ENCODE measurements around the gene TRIM46. TPM values are rescaled to one million over a fixed set of nuclear protein-coding genes. Genes with fewer than 3 reads are reported as not detected.

The TRIM46 gene
- total RNA-seq, 1 experiment from 2014 or later = 6.0 TPM

DNA sequence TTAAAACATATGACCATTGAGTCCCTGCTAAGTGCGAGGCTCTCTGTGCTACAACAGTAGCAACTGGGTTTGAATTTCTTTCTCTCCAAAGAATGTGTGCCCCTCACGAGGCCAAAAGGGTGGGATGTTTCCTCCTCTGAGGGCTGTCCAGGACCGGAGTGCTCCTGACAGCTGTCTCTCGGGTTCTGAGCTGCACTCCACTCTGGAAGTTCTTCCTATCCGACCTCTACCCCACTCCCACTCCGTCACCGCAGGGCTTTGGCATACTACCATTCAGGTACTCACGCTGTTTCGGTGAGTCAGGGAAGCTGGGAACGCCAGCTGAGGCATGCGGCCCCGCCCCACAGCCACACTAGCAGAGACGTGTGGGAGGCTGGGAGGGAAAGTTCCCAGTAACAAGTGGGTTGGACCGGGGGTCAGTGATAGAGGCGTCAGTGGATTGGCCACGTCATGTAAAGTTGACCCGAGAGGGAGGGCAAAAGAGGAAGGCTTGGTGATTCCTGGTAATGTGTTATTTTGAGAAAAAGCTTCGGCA, 38.7 kb upstream of the TRIM46 start:
- Histone ChIP-seq H3K79me2 (ENCODE audit: low read depth) (peaks cover 66% of the 10 kb centered on the region), H3K4me2 (peak overlapping the region; percentile 94), H3K4me3 (peak overlapping the region; percentile 78), H4K20me1 (ENCODE audit: insufficient read depth) (no peaks in the 10 kb centered on the region), H3K9me2 (ENCODE audit: insufficient read depth) (no peaks in the 10 kb centered on the region), H3K36me3 (ENCODE audit: low read depth) (peaks cover 29% of the 10 kb centered on the region), H3K27me3 (ENCODE audit: insufficient read depth, low read depth) (no peaks in the 10 kb centered on the region), H3K4me1 (replicated peaks; ENCODE audit: insufficient read depth) (peaks cover 60% of the 10 kb centered on the region), H2AFZ (no peak overlapping the region), H3K27ac (peak overlapping the region; percentile 99), H3K9me3 (ENCODE audit: insufficient read depth, low read depth) (no peaks in the 10 kb centered on the region), H3F3A (ENCODE audit: insufficient read depth, low read depth) (peaks cover 60% of the 10 kb centered on the region)
- ChIA-PET POLR2A (ENCODE audit: unreplicated experiment) (interaction anchor here (0.6 to 1.1 kb wide), 3 partner anchors 43 to 770 kb away, joined by 3 to 15 read pairs (median 4); no protein-coding TSS in a partner anchor), CTCF (interaction anchor here (1.1 kb wide), 1 partner anchor 9 kb away, joined by 3 read pairs; no protein-coding TSS in a partner anchor)
- peak; percentile 94 to 98 for DNase-seq
- BruUV-seq (replicated peaks) = TSS peak; percentile 68
- no peak for TF ChIP-seq EZH2 (IDR thresholded peaks at IDR 0.05; ENCODE audit: low read depth)
- no peak for TF ChIP-seq CTCF (conservative IDR thresholded peaks at IDR 0.05)
- intact Hi-C loops (cut with micrococcal nuclease; ENCODE audit: unreplicated experiment) = loop anchor here (1.0 to 5.0 kb wide), 4 partner anchors 8 to 163 kb away; partner anchors contain the start of genes CKS1B, EFNA1 and SHC1

DNA sequence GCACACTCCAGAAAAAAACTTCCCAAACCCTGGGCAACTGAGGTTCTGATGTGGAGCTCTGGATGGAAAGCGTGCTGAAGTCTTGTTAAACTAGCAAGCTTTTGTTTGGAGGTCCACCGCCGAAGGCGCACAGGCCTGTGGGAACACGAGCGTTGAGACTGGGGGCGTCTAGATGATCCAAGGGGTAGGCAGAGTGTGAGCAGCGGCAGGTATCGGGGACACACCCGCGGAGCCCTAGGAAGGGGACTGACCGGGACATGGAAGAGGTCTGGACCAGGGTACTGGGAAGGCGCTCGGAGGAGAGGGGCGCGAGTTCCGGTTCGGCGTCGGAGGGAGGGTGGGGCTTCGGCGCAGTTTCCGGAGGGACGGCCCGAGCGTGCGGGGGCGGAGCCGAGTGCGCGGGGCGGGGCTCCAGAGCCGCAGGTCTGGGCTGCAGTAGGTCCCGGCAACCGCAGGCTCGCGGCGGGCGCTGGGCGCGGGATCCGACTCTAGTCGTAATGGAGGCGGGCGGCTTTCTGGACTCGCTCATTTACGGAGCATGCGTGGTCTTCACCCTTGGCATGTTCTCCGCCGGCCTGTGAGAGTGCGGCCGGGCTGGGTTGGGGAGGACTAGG, 38.1 kb upstream of the TRIM46 start, which contains the start of gene SLC50A1:
SLC50A1 (plus strand) TSS at position 438 of the 614 bp plus-strand sequence; CDS start at position 498, 60 bp downstream.
- peaks cover 62% of the 10 kb centered on the region for H3K79me2 ChIP-seq (ENCODE audit: low read depth)
- H2AFZ ChIP-seq = peak within 1 kb of the TSS; percentile 70; the same call in 1 of the 2 replicates
- peaks cover 29% of the 10 kb centered on the region for H3K36me3 ChIP-seq (ENCODE audit: low read depth)
- peaks cover 60% of the 10 kb centered on the region for H3F3A ChIP-seq (ENCODE audit: insufficient read depth, low read depth)
- POLR2A ChIA-PET (ENCODE audit: unreplicated experiment) = interaction anchor here (0.6 to 0.7 kb wide), 3 partner anchors 420 to 769 kb away, joined by 3 to 4 read pairs (median 3); no protein-coding TSS in a partner anchor
- BruUV-seq (replicated peaks) = no TSS peak
- H3K9me2 ChIP-seq (ENCODE audit: insufficient read depth) = no peaks in the 10 kb centered on the region
- H3K9me3 ChIP-seq (ENCODE audit: insufficient read depth, low read depth) = no peaks in the 10 kb centered on the region
- no peaks in the 10 kb centered on the region for H3K27me3 ChIP-seq (ENCODE audit: insufficient read depth, low read depth)
- no peaks in the 10 kb centered on the region for H4K20me1 ChIP-seq (ENCODE audit: insufficient read depth)
- no peak for TF ChIP-seq EZH2 (IDR thresholded peaks at IDR 0.05; ENCODE audit: low read depth)
- TF ChIP-seq CTCF (conservative IDR thresholded peaks at IDR 0.05) = 0 out of 2 replicates have a peak, but pooled peaks have one; percentile 15
- H3K4me2 ChIP-seq = peak within 1 kb of the TSS; percentile 94
- intact Hi-C loops (cut with micrococcal nuclease; ENCODE audit: unreplicated experiment) = loop anchor here (1.0 to 5.0 kb wide), 4 partner anchors 8 to 163 kb away; partner anchors contain the start of genes CKS1B, EFNA1 and SHC1
- CTCF ChIA-PET = interaction anchor here (1.1 kb wide), 1 partner anchor 10 kb away, joined by 3 read pairs; no protein-coding TSS in a partner anchor
- peak within 1 kb of the TSS; percentile 78 for H3K4me3 ChIP-seq
- peak; percentile 80 to 94 for DNase-seq
- H3K4me1 ChIP-seq (replicated peaks; ENCODE audit: insufficient read depth) = peaks cover 54% of the 10 kb centered on the region
- H3K27ac ChIP-seq = peak within 1 kb of the TSS; percentile 99

- Histone ChIP-seq H3K4me2 (peak overlapping the region; percentile 94), H2AFZ (no peak overlapping the region), H3K9me2 (ENCODE audit: insufficient read depth) (no peaks in the 10 kb centered on the region), H4K20me1 (ENCODE audit: insufficient read depth) (no peaks in the 10 kb centered on the region), H3K4me3 (peak overlapping the region; percentile 78), H3K79me2 (ENCODE audit: low read depth) (peaks cover 50% of the 10 kb centered on the region), H3K36me3 (ENCODE audit: low read depth) (peaks cover 25% of the 10 kb centered on the region), H3K4me1 (replicated peaks; ENCODE audit: insufficient read depth) (peaks cover 42% of the 10 kb centered on the region), H3K27me3 (ENCODE audit: insufficient read depth, low read depth) (no peaks in the 10 kb centered on the region), H3K9me3 (ENCODE audit: insufficient read depth, low read depth) (no peaks in the 10 kb centered on the region), H3F3A (ENCODE audit: insufficient read depth, low read depth) (peaks cover 55% of the 10 kb centered on the region), H3K27ac (peak overlapping the region; percentile 99; the same call in 1 of the 2 replicates)
- TF ChIP-seq EZH2 (IDR thresholded peaks at IDR 0.05; ENCODE audit: low read depth) (no peak), CTCF (conservative IDR thresholded peaks at IDR 0.05) (no peak)
- intact Hi-C loops (cut with micrococcal nuclease; ENCODE audit: unreplicated experiment) = loop anchor here (5.0 kb wide), 1 partner anchor 164 kb away; the partner anchor contains the start of genes CKS1B and SHC1
- BruUV-seq (replicated peaks) = TSS peak; percentile 29
- POLR2A ChIA-PET (ENCODE audit: unreplicated experiment) = interaction anchor here (0.6 to 0.7 kb wide), 3 partner anchors 21 to 533 kb away, joined by 3 to 18 read pairs (median 4); no protein-coding TSS in a partner anchor
- DNase-seq = no peak
- CTCF ChIA-PET = interaction anchor here (0.6 kb wide), 1 partner anchor 35 kb away, joined by 5 read pairs; no protein-coding TSS in a partner anchor
Measured at GRCh38 chr1:155136748-155137147, 36.9 kb upstream of the TRIM46 start.
